Thyroid gland (tissue), 4 donors: ENCODE data around the gene HAGHL.
"Not testable (repeated sequence)": the region's sequence is repeated elsewhere in the genome, so short reads cannot be mapped to it uniquely, and the experiment has no call there.

Experiments
- CTCF ChIP-seq, 6 experiments: fragments of 200-600 bp in 3 of 6; fragments of 450-650 bp in 3 of 6; sonication (generic) in 3 of 6; IDR thresholded peaks; one replicate each; pipeline ENCODE4 v1.5.1; 2016 to 2019; ENCODE audit warnings: antibody characterized with exemption in 6 of 6, mild to moderate bottlenecking in 2 of 6, inconsistent platforms in 1 of 6, moderate library complexity in 1 of 6
- POLR2A ChIP-seq, 2 donors: fragments of 450-650 bp; IDR thresholded peaks; one replicate each; pipeline ENCODE4 v1.6.1; 2017; ENCODE audit warnings: antibody characterized with exemption in 2 of 2, mild to moderate bottlenecking in 2 of 2, moderate library complexity in 1 of 2

- TF ChIP-seq CTCF, POLR2A (IDR thresholded peaks at IDR 0.05): not testable (repeated sequence)
Observed at GRCh38 chr16:691242-691641, 35.7 kb upstream of the HAGHL start.
